HG03342 (cell line): Measurements from ENCODE around the gene NLGN2.
"Not testable (repeated sequence)": the region's sequence is repeated elsewhere in the genome, so short reads cannot be mapped to it uniquely, and the experiment has no call there.

Experiments
- ATAC-seq: cut with Tn5 transposase; IDR thresholded peaks from one replicate; pipeline ENCODE4 v1.9.1; 2021; ENCODE audit warnings: mild to moderate bottlenecking, moderate library complexity; ENCODE audit not compliant: unreplicated experiment

Gene NLGN2

GRCh38 chr17:7407485-7408251 lies at the start of gene NLGN2:
TSS of gene NLGN2 (plus strand) at chr17:7407845. CDS start at chr17:7408256, 411 bp downstream.
- ATAC-seq: no peak

- no peak for ATAC-seq
These were observed 45.7 kb upstream of the NLGN2 start for GRCh38 chr17:7361906-7362305.

- no peak for ATAC-seq
These were observed 44.3 kb upstream of the NLGN2 start for GRCh38 chr17:7363311-7363710.

- ATAC-seq: not testable (repeated sequence)
These were observed 41.7 kb upstream of the NLGN2 start for GRCh38 chr17:7365963-7366362.

GRCh38 chr17:7367083-7367482 lies 40.6 kb upstream of the NLGN2 start:
- no peak for ATAC-seq

- no peak for ATAC-seq
These were observed 39.6 kb upstream of the NLGN2 start for GRCh38 chr17:7367918-7368598.

GRCh38 chr17:7368599-7368994 lies 39.0 kb upstream of the NLGN2 start:
- ATAC-seq: not testable (repeated sequence)

- ATAC-seq: no peak
These were observed 37.8 kb upstream of the NLGN2 start for GRCh38 chr17:7369825-7370224.

- ATAC-seq: no peak
These were observed 36.8 kb upstream of the NLGN2 start for GRCh38 chr17:7370853-7371252.

- ATAC-seq: no peak
These were observed 33.3 kb upstream of the NLGN2 start for GRCh38 chr17:7374353-7374752.

GRCh38 chr17:7379134-7379533 lies 28.5 kb upstream of the NLGN2 start:
- ATAC-seq: no peak

GRCh38 chr17:7380321-7380720 lies 27.3 kb upstream of the NLGN2 start:
- ATAC-seq: no peak

GRCh38 chr17:7380855-7381683 lies 26.6 kb upstream of the NLGN2 start, which contains the start of gene TNK1:
TSS of gene TNK1 (plus strand) at chr17:7381089. CDS start at chr17:7382927, 1,838 bp downstream.
- no peak for ATAC-seq

- ATAC-seq: no peak
These were observed 24.7 kb upstream of the NLGN2 start for GRCh38 chr17:7382901-7383300.

- ATAC-seq: no peak
These were observed 24.3 kb upstream of the NLGN2 start for GRCh38 chr17:7383371-7383741.

- ATAC-seq: no peak
These were observed 23.7 kb upstream of the NLGN2 start for GRCh38 chr17:7383742-7384488.

GRCh38 chr17:7384489-7385081 lies 23.1 kb upstream of the NLGN2 start:
- ATAC-seq: no peak

GRCh38 chr17:7388856-7389255 lies 18.8 kb upstream of the NLGN2 start:
- no peak for ATAC-seq

- ATAC-seq: no peak
These were observed 17.4 kb upstream of the NLGN2 start for GRCh38 chr17:7389924-7390910.
